ENCODE measurements around the gene FKBP15. TPM values are rescaled to one million over a fixed set of nuclear protein-coding genes. Genes with fewer than 3 reads are reported as not detected.

Gene FKBP15
- total RNA-seq, 1 donor from 2014 or later, result 49.1 TPM

- Mint-ChIP-seq H3K27me3 (no peaks in the 10 kb centered on the region), H3K4me1 (no peaks in the 10 kb centered on the region), H3K27ac (no peak overlapping the region), H3K9me3 (no peaks in the 10 kb centered on the region), H3K4me3 (no peak overlapping the region), H3K36me3 (ENCODE audit: low read depth) (peaks cover 50% of the 10 kb centered on the region)
- ChIA-PET POLR2A (no interaction called here), CTCF (no interaction called here)
- no peak for ATAC-seq (ENCODE audit: low read depth)
- intact Hi-C loops (cut with micrococcal nuclease), result no loop called here
- no peak for DNase-seq
- TF ChIP-seq CTCF (IDR thresholded peaks at IDR 0.05), result no peak
Measured at GRCh38 chr9:113266174-113266573, 45.1 kb upstream of the FKBP15 start.

GRCh38 chr9:113261917-113262671 lies 41.0 kb upstream of the FKBP15 start:
- TF ChIP-seq CTCF (IDR thresholded peaks at IDR 0.05), result no peak
- no peak overlapping the region for H3K27ac Mint-ChIP-seq
- H3K27me3 Mint-ChIP-seq, result no peaks in the 10 kb centered on the region
- no peak for ATAC-seq (ENCODE audit: low read depth)
- ChIA-PET POLR2A (no interaction called here), CTCF (interaction anchor here (0.9 kb wide), 1 partner anchor 10 kb away, joined by 3 read pairs; no protein-coding TSS in a partner anchor)
- intact Hi-C loops (cut with micrococcal nuclease), result no loop called here
- no peaks in the 10 kb centered on the region for H3K9me3 Mint-ChIP-seq
- no peak for DNase-seq
- H3K4me3 Mint-ChIP-seq, result no peak overlapping the region
- peaks cover 38% of the 10 kb centered on the region for H3K36me3 Mint-ChIP-seq (ENCODE audit: low read depth)
- no peaks in the 10 kb centered on the region for H3K4me1 Mint-ChIP-seq

- DNase-seq (no peak), ATAC-seq (ENCODE audit: low read depth) (no peak)
- no peaks in the 10 kb centered on the region for H3K27me3 Mint-ChIP-seq
- H3K36me3 Mint-ChIP-seq (ENCODE audit: low read depth), result peaks cover 30% of the 10 kb centered on the region
- intact Hi-C loops (cut with micrococcal nuclease), result no loop called here
- H3K4me1 Mint-ChIP-seq, result no peaks in the 10 kb centered on the region
- ChIA-PET CTCF (no interaction called here), POLR2A (no interaction called here)
- H3K9me3 Mint-ChIP-seq, result no peaks in the 10 kb centered on the region
- H3K4me3 Mint-ChIP-seq, result no peak overlapping the region
- no peak overlapping the region for H3K27ac Mint-ChIP-seq
- no peak for TF ChIP-seq CTCF (IDR thresholded peaks at IDR 0.05)
Measured at GRCh38 chr9:113258282-113258681, 37.2 kb upstream of the FKBP15 start.

GRCh38 chr9:113257863-113258262 lies 36.8 kb upstream of the FKBP15 start:
- no peak for TF ChIP-seq CTCF (IDR thresholded peaks at IDR 0.05)
- no peak for ATAC-seq (ENCODE audit: low read depth)
- H3K27me3 Mint-ChIP-seq, result no peaks in the 10 kb centered on the region
- H3K4me3 Mint-ChIP-seq, result no peak overlapping the region
- no peaks in the 10 kb centered on the region for H3K9me3 Mint-ChIP-seq
- CTCF ChIA-PET, result no interaction called here
- POLR2A ChIA-PET, result no interaction called here
- no peak overlapping the region for H3K27ac Mint-ChIP-seq
- intact Hi-C loops (cut with micrococcal nuclease), result no loop called here
- DNase-seq, result no peak
- peaks cover 30% of the 10 kb centered on the region for H3K36me3 Mint-ChIP-seq (ENCODE audit: low read depth)
- no peaks in the 10 kb centered on the region for H3K4me1 Mint-ChIP-seq

- intact Hi-C loops (cut with micrococcal nuclease), result no loop called here
- no peak for TF ChIP-seq CTCF (IDR thresholded peaks at IDR 0.05)
- H3K27ac Mint-ChIP-seq, result no peak overlapping the region
- no peak overlapping the region for H3K4me3 Mint-ChIP-seq
- no peaks in the 10 kb centered on the region for H3K27me3 Mint-ChIP-seq
- no peak for ATAC-seq (ENCODE audit: low read depth)
- CTCF ChIA-PET, result no interaction called here
- no peaks in the 10 kb centered on the region for H3K9me3 Mint-ChIP-seq
- POLR2A ChIA-PET, result no interaction called here
- H3K4me1 Mint-ChIP-seq, result no peaks in the 10 kb centered on the region
- DNase-seq, result no peak
- H3K36me3 Mint-ChIP-seq (ENCODE audit: low read depth), result peaks cover 22% of the 10 kb centered on the region
Measured at GRCh38 chr9:113255438-113255837, 34.4 kb upstream of the FKBP15 start.
